DMS53 (cell line): Measurements from ENCODE around the gene SGSH.

Source experiments
- DNase-seq: peaks from one replicate; lab custom pipeline; 2025; lab: John Stamatoyannopoulos, UW

The SGSH gene

GRCh38 chr17:80227156-80227555, 7.0 kb upstream of the SGSH start:
- DNase-seq, result no peak

- no peak for DNase-seq
Measured at GRCh38 chr17:80225230-80225629, 5.1 kb upstream of the SGSH start.

GRCh38 chr17:80224683-80225082, 4.5 kb upstream of the SGSH start:
- no peak for DNase-seq

GRCh38 chr17:80223838-80224497, 3.8 kb upstream of the SGSH start:
- no peak for DNase-seq

- no peak for DNase-seq
Measured at GRCh38 chr17:80223142-80223815, 3.1 kb upstream of the SGSH start.

GRCh38 chr17:80222376-80223141, 2.4 kb upstream of the SGSH start:
- no peak for DNase-seq

GRCh38 chr17:80221351-80222105, 1.4 kb upstream of the SGSH start:
- DNase-seq, result no peak

- peak; percentile 36 for DNase-seq
Measured at GRCh38 chr17:80220736-80221215, 643 bp upstream of the SGSH start.

GRCh38 chr17:80219763-80220053, 425 bp downstream of the SGSH start:
- DNase-seq, result no peak

- peak; percentile 51 for DNase-seq
Measured at GRCh38 chr17:80219013-80219762, 945 bp downstream of the SGSH start.

GRCh38 chr17:80218391-80218790, 1.7 kb downstream of the SGSH start:
- DNase-seq, result no peak

GRCh38 chr17:80217703-80218362, 2.3 kb downstream of the SGSH start:
- DNase-seq, result no peak

GRCh38 chr17:80216473-80217456, 3.4 kb downstream of the SGSH start:
- no peak for DNase-seq

GRCh38 chr17:80214878-80215210, 5.3 kb downstream of the SGSH start:
- DNase-seq, result no peak

GRCh38 chr17:80214012-80214877, 5.9 kb downstream of the SGSH start:
- DNase-seq, result no peak

GRCh38 chr17:80213643-80213975, 6.5 kb downstream of the SGSH start:
- no peak for DNase-seq

GRCh38 chr17:80212962-80213642, 7.0 kb downstream of the SGSH start:
- DNase-seq, result no peak

- DNase-seq, result no peak
Measured at GRCh38 chr17:80212511-80212910, 7.6 kb downstream of the SGSH start.

- DNase-seq, result no peak
Measured at GRCh38 chr17:80212109-80212508, 8.0 kb downstream of the SGSH start.
